ENCODE results near the gene MAPK6. TPM values are rescaled to one million over a fixed set of nuclear protein-coding genes. Genes with fewer than 3 reads are reported as not detected.

The MAPK6 gene
- total and polyA plus RNA-seq, 10 of the 15 experiments (the other 5 are each of a cell fraction or from before 2014, with no cell fraction given), result 20.6 to 100 (median 52.6) TPM

DNA sequence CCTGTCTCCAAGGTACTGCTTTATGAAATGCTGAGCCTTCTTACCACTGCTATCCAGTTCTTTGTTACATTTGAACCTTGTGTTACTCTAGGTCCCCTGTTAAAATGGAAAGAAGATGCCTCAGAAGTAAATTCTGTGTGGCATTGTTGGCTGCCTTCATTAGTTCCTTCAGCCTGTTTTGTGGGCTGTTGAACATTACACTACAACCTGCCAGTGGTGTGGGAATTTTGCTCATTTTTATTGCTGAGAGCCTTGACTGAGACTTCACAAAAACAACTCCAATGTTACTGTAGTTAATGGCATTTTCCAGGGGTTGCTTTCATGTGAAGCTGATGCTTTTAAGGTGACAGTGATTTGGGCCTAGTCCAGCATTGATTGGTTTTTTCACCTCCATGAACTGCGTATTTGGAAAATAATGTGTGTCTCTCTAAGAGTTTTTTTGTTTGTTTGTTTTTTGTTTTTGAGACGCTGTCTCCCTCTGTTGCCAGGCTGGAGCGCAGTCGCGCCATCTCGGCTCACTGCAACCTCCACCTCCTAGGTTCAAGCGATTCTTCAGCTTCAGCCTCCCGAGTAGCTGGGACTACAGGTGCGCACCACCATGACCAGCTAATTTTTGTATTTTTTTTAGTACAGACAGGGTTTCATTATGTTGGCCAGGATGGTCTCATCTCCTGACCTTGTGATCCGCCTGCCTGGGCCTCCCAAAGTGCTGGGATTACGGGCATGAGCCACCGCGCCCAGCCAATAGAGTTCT, 4.3 kb downstream of the MAPK6 start:
- peaks cover 90% of the 10 kb centered on the region for H3K79me2 ChIP-seq (ENCODE audit: control insufficient read depth, insufficient read depth, low read length)
- H3K27ac ChIP-seq (ENCODE audit: control insufficient read depth, insufficient read depth), result peak overlapping the region; percentile 17
- ChIA-PET POLR2A (interaction anchor here (0.7 to 1.4 kb wide), 6 partner anchors 9 to 86 kb away, joined by 3 to 5 read pairs (median 4); no protein-coding TSS in a partner anchor), CTCF (interaction anchor here (0.6 to 1.9 kb wide), 5 partner anchors 14 to 115 kb away, joined by 3 to 4 read pairs (median 3); no protein-coding TSS in a partner anchor), RAD21 (ENCODE audit: unreplicated experiment) (interaction anchor here (0.7 to 6.7 kb wide), 7 partner anchors 16 to 85 kb away, joined by 3 to 54 read pairs (median 5); no protein-coding TSS in a partner anchor), SMC1A (ENCODE audit: uncharacterized antibody, unreplicated experiment) (interaction anchor here (0.6 to 3.9 kb wide), 7 partner anchors 13 to 142 kb away, joined by 3 to 52 read pairs (median 5); no protein-coding TSS in a partner anchor)
- H3K9ac ChIP-seq (ENCODE audit: control insufficient read depth, insufficient read depth, low read length), result peak overlapping the region; percentile 98; the same call in 1 of the 2 replicates
- in situ Hi-C loops (cut with MboI) (no loop called here), intact Hi-C loops (cut with micrococcal nuclease; ENCODE audit: unreplicated experiment) (no loop called here)
- H4K20me1 ChIP-seq (ENCODE audit: control insufficient read depth, insufficient read depth), result no peaks in the 10 kb centered on the region
- WGBS (ENCODE audit: insufficient coverage, insufficient replicate concordance, low lambda C conversion rate, missing lambda C conversion rate), result 98% methylated on average over 13 of the region's 13 CpGs
- H3K27me3 ChIP-seq (replicated peaks in 1 of 2; ENCODE audit: control insufficient read depth in 2 of 2, insufficient read depth in 2 of 2, low read length in 1 of 2), result no peaks in the 10 kb centered on the region
- DNase-seq (ENCODE audit: low read depth, low spot score) (no peak), ATAC-seq (no peak), FAIRE-seq (no peak)
- TF ChIP-seq ZNF24 (IDR thresholded peaks at IDR 0.05) (0 out of 2 replicates have a peak, but pooled peaks have one; percentile 67), WRNIP1 (IDR thresholded peaks at IDR 0.05; ENCODE audit: borderline replicate concordance, low read depth, low read length) (0 out of 2 replicates have a peak, but pooled peaks have one; percentile 30), ZBTB33 (IDR thresholded peaks at IDR 0.05) (0 out of 2 replicates have a peak, but pooled peaks have one; percentile 56), CTCF (IDR thresholded peaks at IDR 0.05 in 2 of 3, conservative IDR thresholded peaks at IDR 0.05 in 1 of 3; ENCODE audit: control insufficient read depth in 2 of 3, extremely low read depth in 1 of 3, insufficient read depth in 1 of 3, low read depth in 3 of 3, low read length in 3 of 3) (no peak), SUPT20H (IDR thresholded peaks at IDR 0.05; ENCODE audit: borderline replicate concordance, control insufficient read depth, low read depth, low read length) (no peak), SP1 (IDR thresholded peaks at IDR 0.05; ENCODE audit: low read depth, low read length) (no peak), SRF (IDR thresholded peaks at IDR 0.05; ENCODE audit: low read depth in 2 of 2, low read length in 2 of 2) (no peak)
- TF ChIP-seq, protein P1, sequence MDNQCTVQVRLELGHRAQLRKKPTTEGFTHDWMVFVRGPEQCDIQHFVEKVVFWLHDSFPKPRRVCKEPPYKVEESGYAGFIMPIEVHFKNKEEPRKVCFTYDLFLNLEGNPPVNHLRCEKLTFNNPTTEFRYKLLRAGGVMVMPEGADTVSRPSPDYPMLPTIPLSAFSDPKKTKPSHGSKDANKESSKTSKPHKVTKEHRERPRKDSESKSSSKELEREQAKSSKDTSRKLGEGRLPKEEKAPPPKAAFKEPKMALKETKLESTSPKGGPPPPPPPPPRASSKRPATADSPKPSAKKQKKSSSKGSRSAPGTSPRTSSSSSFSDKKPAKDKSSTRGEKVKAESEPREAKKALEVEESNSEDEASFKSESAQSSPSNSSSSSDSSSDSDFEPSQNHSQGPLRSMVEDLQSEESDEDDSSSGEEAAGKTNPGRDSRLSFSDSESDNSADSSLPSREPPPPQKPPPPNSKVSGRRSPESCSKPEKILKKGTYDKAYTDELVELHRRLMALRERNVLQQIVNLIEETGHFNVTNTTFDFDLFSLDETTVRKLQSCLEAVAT (IDR thresholded peaks at IDR 0.05), result peak; percentile 97
- peak overlapping the region; percentile 26 for H3K4me2 ChIP-seq (ENCODE audit: control insufficient read depth, insufficient read depth)
- H3K36me3 ChIP-seq (ENCODE audit: control insufficient read depth in 2 of 2, insufficient read depth in 2 of 2, low read length in 1 of 2), result no peaks in the 10 kb centered on the region
- H2AFZ ChIP-seq (ENCODE audit: control insufficient read depth, low read depth, low read length), result no peak overlapping the region
- no peaks in the 10 kb centered on the region; the same call in 2 of the 3 replicates for H3K9me3 ChIP-seq (replicated peaks; ENCODE audit: control insufficient read depth, insufficient read depth, low read length)
- no TSS peak for BruUV-seq (replicated peaks)
- H3K4me3 ChIP-seq, result peak overlapping the region; percentile 50; the same call in 1 of the 2 replicates
- peaks cover 4% of the 10 kb centered on the region for H3K4me1 ChIP-seq (ENCODE audit: control insufficient read depth, insufficient read depth, low read length)

Data from GM12878 (cell line).